DND-41 (cell line): Measurements from ENCODE around the gene PHLPP1.

ENCODE experiments used
- EZH2 ChIP-seq: IDR thresholded peaks from 3 replicates; pipeline ENCODE4 v1.6.1; 2012; ENCODE audit warnings: borderline replicate concordance, low read depth, mild to moderate bottlenecking, moderate library complexity, low read length, inconsistent platforms; ENCODE audit not compliant: severe bottlenecking
- TF ChIP-seq, protein P1 (sequence below): IDR thresholded peaks from 2 replicates; pipeline ENCODE4 v1.5.1; 2012; ENCODE audit warnings: borderline replicate concordance, low read length, moderate library complexity, mild to moderate bottlenecking; ENCODE audit not compliant: poor library complexity, severe bottlenecking; ENCODE audit errors: extremely low read depth

DNA sequence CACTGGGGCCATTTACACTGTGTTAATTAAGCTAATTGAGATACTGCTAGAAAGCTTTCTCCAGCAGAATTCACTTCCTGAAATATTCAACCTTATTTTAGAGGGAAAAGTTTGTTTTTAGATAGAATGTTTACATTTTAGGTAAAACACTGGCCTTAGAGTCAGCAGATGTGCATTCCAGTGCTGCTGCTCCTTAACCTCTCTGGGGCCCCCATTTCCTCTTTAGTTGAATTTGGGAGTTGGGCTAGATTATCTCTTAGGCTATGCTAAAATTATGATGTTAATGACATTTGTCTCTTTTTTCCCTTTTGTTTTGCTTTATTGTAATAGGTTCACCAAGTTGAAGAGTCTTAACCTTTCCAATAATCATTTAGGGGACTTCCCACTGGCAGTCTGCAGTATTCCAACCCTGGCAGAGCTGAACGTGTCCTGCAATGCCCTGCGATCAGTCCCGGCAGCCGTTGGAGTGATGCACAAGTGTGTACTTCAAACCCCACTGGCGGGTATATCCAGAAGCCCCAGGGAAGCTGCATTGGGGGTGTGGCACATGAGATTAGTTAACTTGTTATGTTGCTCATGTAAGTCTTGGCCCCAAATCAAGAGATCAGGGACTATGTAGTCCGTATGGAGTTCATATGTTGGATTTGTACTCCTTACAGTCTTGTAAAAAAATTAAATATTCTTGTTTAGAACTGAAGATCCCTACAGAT lies 179.5 kb downstream of the PHLPP1 start:
- TF ChIP-seq, protein P1, sequence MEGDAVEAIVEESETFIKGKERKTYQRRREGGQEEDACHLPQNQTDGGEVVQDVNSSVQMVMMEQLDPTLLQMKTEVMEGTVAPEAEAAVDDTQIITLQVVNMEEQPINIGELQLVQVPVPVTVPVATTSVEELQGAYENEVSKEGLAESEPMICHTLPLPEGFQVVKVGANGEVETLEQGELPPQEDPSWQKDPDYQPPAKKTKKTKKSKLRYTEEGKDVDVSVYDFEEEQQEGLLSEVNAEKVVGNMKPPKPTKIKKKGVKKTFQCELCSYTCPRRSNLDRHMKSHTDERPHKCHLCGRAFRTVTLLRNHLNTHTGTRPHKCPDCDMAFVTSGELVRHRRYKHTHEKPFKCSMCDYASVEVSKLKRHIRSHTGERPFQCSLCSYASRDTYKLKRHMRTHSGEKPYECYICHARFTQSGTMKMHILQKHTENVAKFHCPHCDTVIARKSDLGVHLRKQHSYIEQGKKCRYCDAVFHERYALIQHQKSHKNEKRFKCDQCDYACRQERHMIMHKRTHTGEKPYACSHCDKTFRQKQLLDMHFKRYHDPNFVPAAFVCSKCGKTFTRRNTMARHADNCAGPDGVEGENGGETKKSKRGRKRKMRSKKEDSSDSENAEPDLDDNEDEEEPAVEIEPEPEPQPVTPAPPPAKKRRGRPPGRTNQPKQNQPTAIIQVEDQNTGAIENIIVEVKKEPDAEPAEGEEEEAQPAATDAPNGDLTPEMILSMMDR, result no peak
- TF ChIP-seq EZH2, result no peak
